K562 (cell line): Measurements from ENCODE around the gene ITGB3BP. TPM values are rescaled to one million over a fixed set of nuclear protein-coding genes. Genes with fewer than 3 reads are reported as not detected.

ENCODE experiments used
- ATAC-seq: fragments of 200-7000 bp; cut with Tn5 transposase; 3 replicates; pipeline ENCODE4 v1.9.1; 2020; ENCODE audit warnings: moderate library complexity
- BruUV-seq: library from RNA; stranded (reverse); fragments of 400-500 nt; replicated peaks from 2 replicates; lab custom pipeline; 2021; lab: Mats Ljungman, UMichigan
- CTCF ChIA-PET: fragments of 300-600 bp; formaldehyde crosslinking; extraction: SDS; loops from one replicate; lab custom pipeline; 2021; ENCODE audit warnings: low intra/inter-chr PET ratio; lab: Yijun Ruan, JAX
- POLR2A ChIA-PET: fragments of 300-600, 350-650 bp; sonication (Branson Sonifier 250); formaldehyde crosslinking; extraction: SDS; loops from one replicate; lab custom pipeline; 2021; ENCODE audit warnings: antibody characterized with exemption, inconsistent platforms; lab: Yijun Ruan, JAX
- DNase-seq, 4 experiments: peaks; one replicate each; pipeline versions ENCODE4 v3.0.0 to v3.0.0-alpha.2; 2011 to 2018; ENCODE audit warnings: low spot score in 3 of 4, mixed read lengths in 3 of 4; ENCODE audit errors: extremely low read depth in 1 of 4
- FAIRE-seq: peaks from 2 replicates; lab custom pipeline; 2011; peaks lifted over from hg19 to GRCh38; lab: Jason Lieb, UNC
- H2AFZ ChIP-seq: 2 replicates; pipeline ENCODE4 v1.6.0; 2011; ENCODE audit warnings: low read depth, low read length, control low read depth, inconsistent platforms
- H3K27ac ChIP-seq: fragments of 200-600 bp; 3 replicates; pipeline ENCODE4 v1.8.0; 2011; ENCODE audit warnings: low read depth, mild to moderate bottlenecking, control low read depth, inconsistent platforms, low read length, moderate library complexity, mixed read lengths; ENCODE audit errors: extremely low read depth
- H3K27me3 ChIP-seq, 2 experiments: fragments of 300-600 bp in 1 of 2; 2 replicates in 1 of 2; 3 replicates in 1 of 2; pipeline versions ENCODE4 v1.6.0 to v1.8.0; 2011; ENCODE audit warnings: inconsistent platforms in 2 of 2, low read length in 2 of 2, mild to moderate bottlenecking in 1 of 2, mixed read lengths in 1 of 2, moderate library complexity in 1 of 2; ENCODE audit not compliant: control insufficient read depth in 2 of 2, insufficient read depth in 2 of 2
- H3K36me3 ChIP-seq: fragments of 300-600 bp; 3 replicates; pipeline ENCODE4 v1.8.0; 2011; ENCODE audit warnings: mild to moderate bottlenecking, low read length, inconsistent platforms; ENCODE audit not compliant: control insufficient read depth, insufficient read depth
- H3K4me1 ChIP-seq, 2 experiments: fragments of 200-600 bp in 1 of 2; replicated peaks in 1 of 2; 2 replicates in 1 of 2; 3 replicates in 1 of 2; pipeline versions ENCODE4 v1.5.1 to v1.8.0; 2011; ENCODE audit warnings: inconsistent platforms in 2 of 2, low read length in 2 of 2, mild to moderate bottlenecking in 1 of 2, mixed read lengths in 1 of 2, moderate library complexity in 1 of 2; ENCODE audit not compliant: control insufficient read depth in 2 of 2, insufficient read depth in 2 of 2
- H3K4me2 ChIP-seq: 2 replicates; pipeline ENCODE4 v1.6.1; 2011; ENCODE audit warnings: low read length, control low read depth, inconsistent platforms, mixed read lengths; ENCODE audit not compliant: insufficient read depth
- H3K4me3 ChIP-seq: fragments of 200-600 bp; sonication (generic), shearing (Covaris generic); 2 replicates; pipeline ENCODE4 v1.5.1; 2016; ENCODE audit warnings: control low read depth, inconsistent platforms
- H3K79me2 ChIP-seq: fragments of 200-600 bp; 3 replicates; pipeline ENCODE4 v1.8.0; 2011; ENCODE audit warnings: low read length, inconsistent platforms; ENCODE audit not compliant: control insufficient read depth, insufficient read depth
- H3K9ac ChIP-seq, 2 experiments: 2 replicates each; pipeline versions ENCODE4 v1.6.0 to v1.6.1; 2011; ENCODE audit warnings: low read depth in 2 of 2, low read length in 2 of 2, control low read depth in 1 of 2, inconsistent platforms in 1 of 2, mild to moderate bottlenecking in 1 of 2, mixed read lengths in 1 of 2; ENCODE audit not compliant: insufficient read depth in 1 of 2
- H3K9me1 ChIP-seq: one replicate; pipeline ENCODE4 v1.6.0; 2011; ENCODE audit warnings: inconsistent platforms, mild to moderate bottlenecking, low read length, moderate library complexity; ENCODE audit not compliant: control insufficient read depth, insufficient read depth
- H3K9me3 ChIP-seq: replicated peaks from 2 replicates; pipeline ENCODE4 v1.5.1; 2011; ENCODE audit warnings: low read depth, low read length, inconsistent platforms; ENCODE audit not compliant: control insufficient read depth, insufficient read depth
- H4K20me1 ChIP-seq: replicated peaks from 2 replicates; pipeline ENCODE4 v1.6.1; 2011; ENCODE audit warnings: low read length, inconsistent platforms, mixed read lengths; ENCODE audit not compliant: control insufficient read depth, insufficient read depth
- ARID2 ChIP-seq: fragments of 450-650 bp; IDR thresholded peaks from 2 replicates; pipeline ENCODE4 v1.6.1; 2017; ENCODE audit warnings: antibody characterized with exemption, mild to moderate bottlenecking
- CBFA2T2 ChIP-seq: fragments of 450-650 bp; conservative IDR thresholded peaks from 2 replicates; pipeline ENCODE4 v1.6.1; 2017; ENCODE audit warnings: mild to moderate bottlenecking
- ILK ChIP-seq: fragments of 450-650 bp; IDR thresholded peaks from 2 replicates; pipeline ENCODE4 v1.6.1; 2016; ENCODE audit warnings: missing genetic modification characterization, low read depth, mild to moderate bottlenecking, missing compliant biosample characterization, moderate library complexity, borderline replicate concordance
- RFX7 ChIP-seq: fragments of 250-450 bp; sonication (Bioruptor Pico); IDR thresholded peaks from 2 replicates; pipeline ENCODE4 v1.5.1; 2021; ENCODE audit warnings: mild to moderate bottlenecking
- ZC3H4 ChIP-seq: sonication (generic); formaldehyde crosslinking; IDR thresholded peaks from 2 replicates; pipeline ENCODE4 v1.9.0; 2021; ENCODE audit warnings: missing genetic modification reagents, borderline replicate concordance
- ZC3H8 ChIP-seq: fragments of 450-650 bp; IDR thresholded peaks from 2 replicates; pipeline ENCODE4 v1.6.1; 2017
- WGBS: fragments of 100-300 bp; shearing (Covaris generic); methylation state at CpG from one replicate; pipeline ENCODE4 v1.1.6; 2016; ENCODE audit warnings: low coverage, mixed read lengths; ENCODE audit not compliant: insufficient coverage; ENCODE audit errors: missing lambda C conversion rate; 5-methylcytosine and 5-hydroxymethylcytosine counted together
- in situ Hi-C: fragments of 300-500 bp; cut with MboI; formaldehyde crosslinking; loops from 4 replicates; pipeline ENCODE4 v1.15.0; 2018; ENCODE audit warnings: inconsistent platforms, mixed read lengths
- intact Hi-C: fragments of 100-400 bp; cut with micrococcal nuclease; formaldehyde crosslinking; loops from 2 replicates; pipeline ENCODE4 v1.14.2; 2022
- polyA plus RNA-seq, 8 experiments: library from polyadenylated mRNA; depleted of rRNA in 4 of 8; stranded (reverse) in 5 of 8; unstranded in 3 of 8; fragments of >200 nt; fragmentation: Nextera tagmentation in 2 of 8; fragmentation: Illumina TruSeq in 1 of 8; extraction: Ambion mirVana in 2 of 8; extraction: Trizol in 1 of 8; gene quantifications; 2 replicates each; pipeline versions ENCODE4 v1.2.1 to v1.2.3, GENCODE V29; 2011 to 2014; ENCODE audit warnings: inconsistent platforms in 1 of 8, missing spikeins in 1 of 8
- total RNA-seq, 7 experiments: library from RNA; depleted of rRNA in 6 of 7; stranded (reverse); fragments of >200 nt in 6 of 7; fragmentation: Illumina TruSeq in 2 of 7; extraction: Trizol in 2 of 7; gene quantifications; 2 replicates each; pipeline versions ENCODE4 v1.2.1 to v1.2.3, GENCODE V29; 2011 to 2021; ENCODE audit warnings: low replicate concordance in 1 of 7
- TF ChIP-seq, protein P1 (sequence below): fragments of 250-450 bp; sonication (Bioruptor Pico); IDR thresholded peaks from 2 replicates; pipeline ENCODE4 v1.5.0; 2021
- TF ChIP-seq, protein P2 (sequence below): fragments of 250-450 bp; sonication (Bioruptor Pico); IDR thresholded peaks from 2 replicates; pipeline ENCODE4 v1.4.0; 2020

The ITGB3BP gene
- total and polyA plus RNA-seq, 9 of the 15 experiments (the other 6 are each of a cell fraction or from before 2014, with no cell fraction given): 62.8 to 151 (median 110) TPM

GRCh38 chr1:63537006-63537405, 14.0 kb upstream of the ITGB3BP start:
- 56% methylated on average over 2 of the region's 2 CpGs for WGBS
- H3K4me1 ChIP-seq: no peaks in the 10 kb centered on the region
- ATAC-seq: no peak
- H3K79me2 ChIP-seq: no peaks in the 10 kb centered on the region
- H4K20me1 ChIP-seq: no peaks in the 10 kb centered on the region
- no peak for FAIRE-seq
- POLR2A ChIA-PET: interaction anchor here (1.9 kb wide), 1 partner anchor 8 kb away, joined by 4 read pairs; no protein-coding TSS in a partner anchor
- H3K4me2 ChIP-seq: no peak overlapping the region
- no peak overlapping the region for H3K9ac ChIP-seq
- H3K9me1 ChIP-seq: no peaks in the 10 kb centered on the region
- in situ Hi-C loops: no loop called here
- DNase-seq: no peak
- H3K27me3 ChIP-seq: no peaks in the 10 kb centered on the region
- no peak overlapping the region for H2AFZ ChIP-seq
- BruUV-seq: no TSS peak
- H3K27ac ChIP-seq: no peak overlapping the region
- H3K9me3 ChIP-seq: no peaks in the 10 kb centered on the region
- no peak for TF ChIP-seq ILK (tag)
- TF ChIP-seq, all 486 proteins: peak for 0
- H3K36me3 ChIP-seq: no peaks in the 10 kb centered on the region
- CTCF ChIA-PET: interaction anchor here (0.8 kb wide), 1 partner anchor 220 kb away, joined by 3 read pairs; no protein-coding TSS in a partner anchor
- no peak overlapping the region for H3K4me3 ChIP-seq
- intact Hi-C loops: loop anchor here (5.0 kb wide), 1 partner anchor 220 kb away; no protein-coding TSS in a partner anchor

GRCh38 chr1:63534406-63534805, 11.4 kb upstream of the ITGB3BP start:
- H3K36me3 ChIP-seq: no peaks in the 10 kb centered on the region
- no peaks in the 10 kb centered on the region for H3K4me1 ChIP-seq
- no peaks in the 10 kb centered on the region for H4K20me1 ChIP-seq
- H3K9ac ChIP-seq: no peak overlapping the region
- ATAC-seq (no peak), DNase-seq (no peak), FAIRE-seq (no peak)
- no peak overlapping the region for H2AFZ ChIP-seq
- H3K9me1 ChIP-seq: no peaks in the 10 kb centered on the region
- H3K4me2 ChIP-seq: no peak overlapping the region
- in situ Hi-C loops: no loop called here
- no peak overlapping the region for H3K4me3 ChIP-seq
- no peaks in the 10 kb centered on the region for H3K27me3 ChIP-seq
- no peaks in the 10 kb centered on the region for H3K79me2 ChIP-seq
- no peak overlapping the region for H3K27ac ChIP-seq
- BruUV-seq: no TSS peak
- intact Hi-C loops: no loop called here
- ChIA-PET CTCF (no interaction called here), POLR2A (interaction anchor here (0.6 kb wide), 1 partner anchor 21 kb away, joined by 3 read pairs; no protein-coding TSS in a partner anchor)
- no peaks in the 10 kb centered on the region for H3K9me3 ChIP-seq
- TF ChIP-seq, protein P1, sequence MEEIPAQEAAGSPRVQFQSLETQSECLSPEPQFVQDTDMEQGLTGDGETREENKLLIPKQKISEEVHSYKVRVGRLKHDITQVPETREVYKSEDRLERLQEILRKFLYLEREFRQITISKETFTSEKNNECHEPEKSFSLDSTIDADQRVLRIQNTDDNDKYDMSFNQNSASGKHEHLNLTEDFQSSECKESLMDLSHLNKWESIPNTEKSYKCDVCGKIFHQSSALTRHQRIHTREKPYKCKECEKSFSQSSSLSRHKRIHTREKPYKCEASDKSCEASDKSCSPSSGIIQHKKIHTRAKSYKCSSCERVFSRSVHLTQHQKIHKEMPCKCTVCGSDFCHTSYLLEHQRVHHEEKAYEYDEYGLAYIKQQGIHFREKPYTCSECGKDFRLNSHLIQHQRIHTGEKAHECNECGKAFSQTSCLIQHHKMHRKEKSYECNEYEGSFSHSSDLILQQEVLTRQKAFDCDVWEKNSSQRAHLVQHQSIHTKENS (CRISPR knock-in tag): no peak
- no peak for TF ChIP-seq CBFA2T2
- TF ChIP-seq, protein P2, sequence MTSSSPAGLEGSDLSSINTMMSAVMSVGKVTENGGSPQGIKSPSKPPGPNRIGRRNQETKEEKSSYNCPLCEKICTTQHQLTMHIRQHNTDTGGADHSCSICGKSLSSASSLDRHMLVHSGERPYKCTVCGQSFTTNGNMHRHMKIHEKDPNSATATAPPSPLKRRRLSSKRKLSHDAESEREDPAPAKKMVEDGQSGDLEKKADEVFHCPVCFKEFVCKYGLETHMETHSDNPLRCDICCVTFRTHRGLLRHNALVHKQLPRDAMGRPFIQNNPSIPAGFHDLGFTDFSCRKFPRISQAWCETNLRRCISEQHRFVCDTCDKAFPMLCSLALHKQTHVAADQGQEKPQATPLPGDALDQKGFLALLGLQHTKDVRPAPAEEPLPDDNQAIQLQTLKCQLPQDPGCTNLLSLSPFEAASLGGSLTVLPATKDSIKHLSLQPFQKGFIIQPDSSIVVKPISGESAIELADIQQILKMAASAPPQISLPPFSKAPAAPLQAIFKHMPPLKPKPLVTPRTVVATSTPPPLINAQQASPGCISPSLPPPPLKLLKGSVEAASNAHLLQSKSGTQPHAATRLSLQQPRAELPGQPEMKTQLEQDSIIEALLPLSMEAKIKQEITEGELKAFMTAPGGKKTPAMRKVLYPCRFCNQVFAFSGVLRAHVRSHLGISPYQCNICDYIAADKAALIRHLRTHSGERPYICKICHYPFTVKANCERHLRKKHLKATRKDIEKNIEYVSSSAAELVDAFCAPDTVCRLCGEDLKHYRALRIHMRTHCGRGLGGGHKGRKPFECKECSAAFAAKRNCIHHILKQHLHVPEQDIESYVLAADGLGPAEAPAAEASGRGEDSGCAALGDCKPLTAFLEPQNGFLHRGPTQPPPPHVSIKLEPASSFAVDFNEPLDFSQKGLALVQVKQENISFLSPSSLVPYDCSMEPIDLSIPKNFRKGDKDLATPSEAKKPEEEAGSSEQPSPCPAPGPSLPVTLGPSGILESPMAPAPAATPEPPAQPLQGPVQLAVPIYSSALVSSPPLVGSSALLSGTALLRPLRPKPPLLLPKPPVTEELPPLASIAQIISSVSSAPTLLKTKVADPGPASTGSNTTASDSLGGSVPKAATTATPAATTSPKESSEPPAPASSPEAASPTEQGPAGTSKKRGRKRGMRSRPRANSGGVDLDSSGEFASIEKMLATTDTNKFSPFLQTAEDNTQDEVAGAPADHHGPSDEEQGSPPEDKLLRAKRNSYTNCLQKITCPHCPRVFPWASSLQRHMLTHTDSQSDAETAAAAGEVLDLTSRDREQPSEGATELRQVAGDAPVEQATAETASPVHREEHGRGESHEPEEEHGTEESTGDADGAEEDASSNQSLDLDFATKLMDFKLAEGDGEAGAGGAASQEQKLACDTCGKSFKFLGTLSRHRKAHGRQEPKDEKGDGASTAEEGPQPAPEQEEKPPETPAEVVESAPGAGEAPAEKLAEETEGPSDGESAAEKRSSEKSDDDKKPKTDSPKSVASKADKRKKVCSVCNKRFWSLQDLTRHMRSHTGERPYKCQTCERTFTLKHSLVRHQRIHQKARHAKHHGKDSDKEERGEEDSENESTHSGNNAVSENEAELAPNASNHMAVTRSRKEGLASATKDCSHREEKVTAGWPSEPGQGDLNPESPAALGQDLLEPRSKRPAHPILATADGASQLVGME: no peak
- no peak for TF ChIP-seq RFX7 (CRISPR knock-in tag)
- TF ChIP-seq ARID2: no peak
- no peak for TF ChIP-seq ZC3H8
- TF ChIP-seq ZC3H4 (CRISPR knock-in tag): no peak
